ENCODE results near the gene RUNDC3A.
"Not testable (repeated sequence)": the region's sequence is repeated elsewhere in the genome, so short reads cannot be mapped to it uniquely, and the experiment has no call there.

DNA sequence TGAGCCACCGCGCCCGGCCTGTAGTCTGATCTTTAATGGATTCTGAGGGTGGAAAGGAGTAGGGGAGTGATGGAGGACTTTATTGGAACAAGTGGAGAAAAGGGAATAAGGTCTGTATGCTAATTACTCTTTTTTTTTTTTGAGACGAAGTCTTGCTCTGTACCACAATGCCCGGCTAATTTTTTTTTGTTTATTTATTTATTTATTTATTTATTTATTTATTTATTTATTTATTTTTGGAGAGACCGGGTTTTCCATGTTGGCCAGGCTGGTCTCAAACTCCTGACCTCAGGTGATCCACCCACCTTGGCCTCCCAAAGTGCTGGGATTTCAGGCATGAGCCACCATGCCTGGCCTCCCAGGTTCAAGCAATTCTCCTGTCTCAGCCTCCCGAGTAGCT, 21.1 kb downstream of the RUNDC3A start:
- TF ChIP-seq, protein P1, sequence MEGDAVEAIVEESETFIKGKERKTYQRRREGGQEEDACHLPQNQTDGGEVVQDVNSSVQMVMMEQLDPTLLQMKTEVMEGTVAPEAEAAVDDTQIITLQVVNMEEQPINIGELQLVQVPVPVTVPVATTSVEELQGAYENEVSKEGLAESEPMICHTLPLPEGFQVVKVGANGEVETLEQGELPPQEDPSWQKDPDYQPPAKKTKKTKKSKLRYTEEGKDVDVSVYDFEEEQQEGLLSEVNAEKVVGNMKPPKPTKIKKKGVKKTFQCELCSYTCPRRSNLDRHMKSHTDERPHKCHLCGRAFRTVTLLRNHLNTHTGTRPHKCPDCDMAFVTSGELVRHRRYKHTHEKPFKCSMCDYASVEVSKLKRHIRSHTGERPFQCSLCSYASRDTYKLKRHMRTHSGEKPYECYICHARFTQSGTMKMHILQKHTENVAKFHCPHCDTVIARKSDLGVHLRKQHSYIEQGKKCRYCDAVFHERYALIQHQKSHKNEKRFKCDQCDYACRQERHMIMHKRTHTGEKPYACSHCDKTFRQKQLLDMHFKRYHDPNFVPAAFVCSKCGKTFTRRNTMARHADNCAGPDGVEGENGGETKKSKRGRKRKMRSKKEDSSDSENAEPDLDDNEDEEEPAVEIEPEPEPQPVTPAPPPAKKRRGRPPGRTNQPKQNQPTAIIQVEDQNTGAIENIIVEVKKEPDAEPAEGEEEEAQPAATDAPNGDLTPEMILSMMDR (optimal IDR thresholded peaks at IDR 0.05 in 1 of 3, IDR thresholded peaks at IDR 0.05 in 1 of 3, conservative IDR thresholded peaks at IDR 0.05 in 1 of 3; ENCODE audit: extremely low read depth in 1 of 3, insufficient read depth in 2 of 3, low read length in 3 of 3), result not testable (repeated sequence)
- not testable (repeated sequence) for TF ChIP-seq EZH2 (IDR thresholded peaks at IDR 0.05; ENCODE audit: low read length)
